Aorta (tissue), 5 donors: Measurements from ENCODE around the gene IQSEC1. TPM values are rescaled to one million over a fixed set of nuclear protein-coding genes. Genes with fewer than 3 reads are reported as not detected.
A peak's percentile ranks its signal among the peaks of the same experiment; 100 is the strongest.

Source experiments
- ATAC-seq: fragments of 200-7000 bp; cut with Tn5 transposase; one replicate; pipeline ENCODE4 v1.9.1; 2022; ENCODE audit warnings: moderate library complexity; ENCODE audit not compliant: low FRiP score
- DNase-seq, 2 donors: peaks; one replicate each; pipeline ENCODE4 v3.0.0-alpha.2; 2020
- H3K27ac ChIP-seq, 2 donors: one replicate each; pipeline ENCODE4 v1.5.1; 2013; ENCODE audit warnings: low read length in 2 of 2, mild to moderate bottlenecking in 2 of 2, moderate library complexity in 2 of 2, control low read depth in 1 of 2, inconsistent platforms in 1 of 2, low read depth in 1 of 2
- H3K27me3 ChIP-seq, 2 donors: one replicate each; pipeline ENCODE4 v1.6.1; 2013; ENCODE audit warnings: control low read depth in 1 of 2, low read length in 1 of 2, mild to moderate bottlenecking in 1 of 2, moderate library complexity in 1 of 2; ENCODE audit not compliant: insufficient read depth in 2 of 2, control insufficient read depth in 1 of 2
- H3K36me3 ChIP-seq, 2 donors: one replicate each; pipeline ENCODE4 v1.6.1; 2013; ENCODE audit warnings: control low read depth in 1 of 2, low read length in 1 of 2, mild to moderate bottlenecking in 1 of 2; ENCODE audit not compliant: insufficient read depth in 2 of 2, control insufficient read depth in 1 of 2
- H3K4me1 ChIP-seq, 2 donors: one replicate each; pipeline ENCODE4 v1.6.1; 2013; ENCODE audit warnings: low read length in 2 of 2, control low read depth in 1 of 2, mild to moderate bottlenecking in 1 of 2, moderate library complexity in 1 of 2; ENCODE audit not compliant: insufficient read depth in 2 of 2, control insufficient read depth in 1 of 2
- H3K4me3 ChIP-seq, 2 donors: one replicate each; pipeline ENCODE4 v1.5.1; 2013; ENCODE audit warnings: low read length in 2 of 2, control low read depth in 1 of 2, mild to moderate bottlenecking in 1 of 2
- H3K9me3 ChIP-seq: one replicate; pipeline ENCODE4 v1.6.1; 2013; ENCODE audit warnings: mild to moderate bottlenecking, low read length; ENCODE audit not compliant: control insufficient read depth
- WGBS, 2 donors: extraction: QIAGEN DNeasy Blood & Tissue Kit; methylation state at CpG; one replicate each; pipeline ENCODE4 v1.1.7; 2013; 5-methylcytosine and 5-hydroxymethylcytosine counted together
- intact Hi-C, 2 donors: fragments of 100-400 bp; cut with DNase I; formaldehyde crosslinking; loops; one replicate each; pipeline versions ENCODE4 v1.14.2 to v1.15.0; 2022
- polyA plus RNA-seq, 2 donors: library from polyadenylated mRNA; stranded (reverse); fragments of 200-250 nt; gene quantifications; one replicate each; pipeline ENCODE4 v1.2.3, GENCODE V29; 2013
- total RNA-seq, 2 donors: library from RNA; stranded (reverse); fragmentation: NEBNext Ultra II Directional; extraction: Animal tissue kit (Norgen Biotek cat#: 25700); gene quantifications; one replicate each; pipeline ENCODE4 v1.2.1, GENCODE V29; 2021
- donor health status: healthy with polysubstance abuse.
- donor health status: Bipolar disorder and iron deficiency.
- donor health status: DM: no; HTN: no; CAD: no.
- donor health status: DM: no; HTN: no; CAD: no.
- donor health status: DM: yes; HTN: yes; CAD: no.

IQSEC1 gene
- total and polyA plus RNA-seq, 4 donors, result 12.6 to 84.7 (median 49.9) TPM

- no peak overlapping the region for H3K27ac ChIP-seq
- peak; percentile 83 to 85 for DNase-seq
- H3K9me3 ChIP-seq, result no peaks in the 10 kb centered on the region
- no peaks in the 10 kb centered on the region for H3K27me3 ChIP-seq
- intact Hi-C loops, result no loop called here
- H3K4me3 ChIP-seq, result no peak overlapping the region
- H3K4me1 ChIP-seq, result no peaks in the 10 kb centered on the region
- no peaks in the 10 kb centered on the region for H3K36me3 ChIP-seq
- ATAC-seq, result peak; percentile 45
- 54 to 72% methylated on average over 17 of the region's 17 CpGs for WGBS, 2 donors
These were observed 57.0 kb downstream of the IQSEC1 start for GRCh38 chr3:13016083-13016720.

GRCh38 chr3:13015286-13016082 lies 57.7 kb downstream of the IQSEC1 start:
- Histone ChIP-seq H3K4me1 (no peaks in the 10 kb centered on the region), H3K27me3 (no peaks in the 10 kb centered on the region), H3K27ac (no peak overlapping the region), H3K9me3 (no peaks in the 10 kb centered on the region), H3K4me3 (no peak overlapping the region), H3K36me3 (no peaks in the 10 kb centered on the region)
- ATAC-seq (peak; percentile 3), DNase-seq (peak; percentile 80 to 82)
- intact Hi-C loops, result no loop called here
- 71 to 77% methylated on average over 18 of the region's 18 CpGs for WGBS, 2 donors

GRCh38 chr3:13014755-13015285 lies 58.4 kb downstream of the IQSEC1 start:
- ATAC-seq (no peak), DNase-seq (peak in 1 of 2 donors; percentile 32)
- no peaks in the 10 kb centered on the region for H3K36me3 ChIP-seq
- H3K27ac ChIP-seq, result no peak overlapping the region
- no peaks in the 10 kb centered on the region for H3K9me3 ChIP-seq
- 93 to 94% methylated on average over 6 of the region's 6 CpGs for WGBS, 2 donors
- intact Hi-C loops, result no loop called here
- H3K27me3 ChIP-seq, result no peaks in the 10 kb centered on the region
- H3K4me3 ChIP-seq, result no peak overlapping the region
- no peaks in the 10 kb centered on the region for H3K4me1 ChIP-seq

- Histone ChIP-seq H3K27me3 (no peaks in the 10 kb centered on the region), H3K9me3 (no peaks in the 10 kb centered on the region), H3K4me1 (no peaks in the 10 kb centered on the region), H3K27ac (no peak overlapping the region), H3K36me3 (no peaks in the 10 kb centered on the region), H3K4me3 (no peak overlapping the region)
- ATAC-seq (no peak), DNase-seq (peak; percentile 52 to 58)
- WGBS, 2 donors, result 94% methylated on average over 7 of the region's 7 CpGs
- intact Hi-C loops, result no loop called here
These were observed 59.1 kb downstream of the IQSEC1 start for GRCh38 chr3:13013994-13014754.

- H3K9me3 ChIP-seq, result no peaks in the 10 kb centered on the region
- intact Hi-C loops, result no loop called here
- H3K36me3 ChIP-seq, result no peaks in the 10 kb centered on the region
- 94 to 97% methylated on average over 3 of the region's 3 CpGs for WGBS, 2 donors
- no peak for ATAC-seq
- H3K27me3 ChIP-seq, result no peaks in the 10 kb centered on the region
- DNase-seq, result no peak
- no peak overlapping the region for H3K4me3 ChIP-seq
- H3K27ac ChIP-seq, result no peak overlapping the region
- H3K4me1 ChIP-seq, result no peaks in the 10 kb centered on the region
These were observed 59.7 kb downstream of the IQSEC1 start for GRCh38 chr3:13013566-13013965.

GRCh38 chr3:13013151-13013561 lies 60.1 kb downstream of the IQSEC1 start:
- WGBS, 2 donors, result 91 to 93% methylated on average over 7 of the region's 7 CpGs
- Histone ChIP-seq H3K27me3 (no peaks in the 10 kb centered on the region), H3K4me1 (no peaks in the 10 kb centered on the region), H3K9me3 (no peaks in the 10 kb centered on the region), H3K4me3 (no peak overlapping the region), H3K27ac (no peak overlapping the region), H3K36me3 (no peaks in the 10 kb centered on the region)
- no peak for ATAC-seq
- intact Hi-C loops, result no loop called here
- peak; percentile 53 to 64 for DNase-seq

GRCh38 chr3:13012221-13012691 lies 61.0 kb downstream of the IQSEC1 start:
- WGBS, 2 donors, result 58 to 64% methylated on average over 5 of the region's 5 CpGs
- no peak overlapping the region for H3K4me3 ChIP-seq
- H3K36me3 ChIP-seq, result no peaks in the 10 kb centered on the region
- H3K4me1 ChIP-seq, result no peaks in the 10 kb centered on the region
- no peaks in the 10 kb centered on the region for H3K9me3 ChIP-seq
- no peak overlapping the region for H3K27ac ChIP-seq
- no peaks in the 10 kb centered on the region for H3K27me3 ChIP-seq
- DNase-seq (peak; percentile 89 to 95), ATAC-seq (peak; percentile 62)
- intact Hi-C loops, result no loop called here

- ATAC-seq (peak; percentile 9), DNase-seq (peak; percentile 59 to 75)
- Histone ChIP-seq H3K9me3 (no peaks in the 10 kb centered on the region), H3K27me3 (no peaks in the 10 kb centered on the region), H3K4me3 (no peak overlapping the region), H3K36me3 (no peaks in the 10 kb centered on the region), H3K4me1 (no peaks in the 10 kb centered on the region), H3K27ac (no peak overlapping the region)
- intact Hi-C loops, result no loop called here
- WGBS, 2 donors, result 86 to 90% methylated on average over 11 of the region's 11 CpGs
These were observed 61.5 kb downstream of the IQSEC1 start for GRCh38 chr3:13011573-13012220.
